Coronary artery (tissue), 2 donors: ENCODE results near the gene MEGF11.

ENCODE experiments used
- DNase-seq: peaks from one replicate; pipeline ENCODE4 v3.0.0-alpha.2; 2017; ENCODE audit warnings: low spot score
- H3K27ac ChIP-seq, 2 donors: fragments of 200-600 bp; sonication (generic); one replicate each; pipeline ENCODE4 v1.5.1; 2016 to 2019
- H3K4me3 ChIP-seq: fragments of 200-600 bp; sonication (generic); 2 replicates; pipeline ENCODE4 v1.5.1; 2016; ENCODE audit warnings: mild to moderate bottlenecking, moderate library complexity
- TF ChIP-seq, protein P1 (sequence below): fragments of 200-600 bp; sonication (generic); IDR thresholded peaks from one replicate; pipeline ENCODE4 v1.5.1; 2019; ENCODE audit warnings: antibody characterized with exemption

The MEGF11 gene

DNA sequence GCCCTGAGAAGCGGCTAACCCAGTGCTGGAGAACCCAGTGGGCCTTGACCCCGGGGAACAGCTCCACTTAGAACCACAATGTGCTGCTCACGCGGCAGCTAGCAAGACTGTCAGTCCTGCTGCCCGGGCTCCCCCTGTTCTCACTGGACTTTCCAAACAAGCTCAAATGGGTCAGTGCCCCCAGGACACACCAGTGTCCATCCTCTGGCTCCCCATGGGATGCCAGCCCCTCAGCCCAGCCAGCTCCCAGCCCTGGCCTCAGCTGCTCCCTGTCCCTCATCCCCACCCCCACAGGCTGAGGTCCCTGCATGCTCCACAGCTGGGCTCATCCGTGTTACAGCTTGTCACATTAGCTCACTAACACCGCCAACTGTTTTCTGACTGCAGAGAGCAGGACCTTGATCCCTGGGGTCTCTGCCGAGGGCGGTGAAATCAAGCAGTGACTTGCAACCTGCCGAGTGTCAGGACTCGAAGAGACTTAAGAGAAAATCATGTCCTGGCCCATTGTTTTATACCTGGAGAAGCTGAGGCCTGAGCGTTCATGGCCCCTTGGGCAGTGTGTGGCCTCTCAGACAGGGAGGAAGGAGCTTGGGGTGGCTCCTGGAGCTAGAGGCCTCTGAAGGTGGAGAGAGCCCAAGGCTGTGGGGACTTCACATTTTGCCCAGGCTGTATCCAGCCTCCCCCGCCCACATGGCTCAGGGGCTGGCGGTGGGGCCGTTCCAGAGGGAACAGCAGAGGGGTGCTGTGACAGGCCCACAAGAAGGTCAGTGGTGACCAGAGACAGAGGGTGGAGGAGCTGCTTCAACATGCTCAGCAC lies 157.5 kb downstream of the MEGF11 start:
- TF ChIP-seq, protein P1, sequence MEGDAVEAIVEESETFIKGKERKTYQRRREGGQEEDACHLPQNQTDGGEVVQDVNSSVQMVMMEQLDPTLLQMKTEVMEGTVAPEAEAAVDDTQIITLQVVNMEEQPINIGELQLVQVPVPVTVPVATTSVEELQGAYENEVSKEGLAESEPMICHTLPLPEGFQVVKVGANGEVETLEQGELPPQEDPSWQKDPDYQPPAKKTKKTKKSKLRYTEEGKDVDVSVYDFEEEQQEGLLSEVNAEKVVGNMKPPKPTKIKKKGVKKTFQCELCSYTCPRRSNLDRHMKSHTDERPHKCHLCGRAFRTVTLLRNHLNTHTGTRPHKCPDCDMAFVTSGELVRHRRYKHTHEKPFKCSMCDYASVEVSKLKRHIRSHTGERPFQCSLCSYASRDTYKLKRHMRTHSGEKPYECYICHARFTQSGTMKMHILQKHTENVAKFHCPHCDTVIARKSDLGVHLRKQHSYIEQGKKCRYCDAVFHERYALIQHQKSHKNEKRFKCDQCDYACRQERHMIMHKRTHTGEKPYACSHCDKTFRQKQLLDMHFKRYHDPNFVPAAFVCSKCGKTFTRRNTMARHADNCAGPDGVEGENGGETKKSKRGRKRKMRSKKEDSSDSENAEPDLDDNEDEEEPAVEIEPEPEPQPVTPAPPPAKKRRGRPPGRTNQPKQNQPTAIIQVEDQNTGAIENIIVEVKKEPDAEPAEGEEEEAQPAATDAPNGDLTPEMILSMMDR = no peak
- no peak for DNase-seq
- Histone ChIP-seq H3K4me3 (no peak overlapping the region), H3K27ac (no peak overlapping the region)

DNA sequence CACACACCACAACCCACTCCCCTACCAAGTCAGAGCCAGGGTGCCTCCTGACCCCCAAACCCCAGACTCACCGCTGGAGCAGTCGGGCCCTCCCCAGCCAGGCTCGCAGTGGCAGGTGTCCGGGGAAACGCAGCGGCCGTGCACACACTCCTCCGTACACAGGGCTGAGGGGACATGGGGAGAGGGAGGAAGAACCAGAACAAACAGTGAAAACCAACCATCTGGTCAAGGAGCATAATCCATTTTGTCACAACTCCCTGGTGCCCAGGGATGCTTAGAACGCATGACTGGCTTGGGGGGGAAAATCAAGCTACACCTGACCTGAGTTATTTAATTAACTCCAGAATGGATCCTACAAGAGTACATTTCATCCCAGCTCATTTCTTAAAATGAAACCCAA lies 159.2 kb downstream of the MEGF11 start:
- DNase-seq = no peak
- Histone ChIP-seq H3K4me3 (no peak overlapping the region), H3K27ac (no peak overlapping the region)
- TF ChIP-seq, protein P1 = no peak

DNA sequence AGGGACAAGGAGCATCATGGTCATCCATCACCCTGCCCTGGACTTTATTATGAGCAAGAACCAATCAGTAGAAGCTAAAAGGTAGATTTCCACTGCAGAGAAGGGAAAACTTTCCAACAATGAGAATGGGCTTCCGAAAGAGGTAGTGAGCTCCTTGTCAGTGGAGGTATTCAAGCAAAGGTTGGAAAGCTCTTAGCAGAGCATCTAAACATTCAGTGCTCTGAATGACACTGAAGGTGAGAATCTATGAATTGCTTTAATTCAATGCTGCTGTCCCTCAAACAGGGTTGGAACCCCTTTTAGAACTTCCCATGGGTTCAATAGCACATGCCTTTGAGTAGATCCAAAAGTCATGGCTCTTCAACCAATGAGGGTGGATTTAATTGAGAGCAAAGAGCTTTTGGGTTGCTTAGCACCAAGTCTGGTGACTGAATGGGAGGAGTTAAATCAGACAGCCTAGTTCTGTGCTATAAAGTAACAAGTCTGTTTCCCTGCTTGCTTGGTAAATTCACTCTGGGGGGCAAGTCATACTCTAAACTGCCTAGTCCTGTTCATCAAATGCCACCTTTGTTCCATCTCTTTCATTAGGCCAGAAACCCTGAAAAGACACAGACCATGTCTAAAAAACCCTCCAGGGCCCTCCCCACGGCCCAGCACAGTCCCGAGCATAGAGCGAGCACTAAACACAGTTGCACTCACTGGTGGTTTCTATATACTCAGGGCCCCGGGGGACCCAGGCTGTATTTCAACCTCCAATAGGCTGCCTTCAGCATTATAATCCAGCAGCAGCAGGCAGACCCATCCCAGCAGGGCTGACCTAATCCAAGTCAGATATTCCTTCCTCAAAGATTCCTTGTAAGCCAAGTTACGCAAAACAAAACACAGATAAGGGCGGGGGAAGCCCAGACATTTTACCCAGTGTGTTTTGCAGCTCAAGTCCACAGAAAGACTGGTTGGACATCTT lies 161.2 kb downstream of the MEGF11 start:
- Histone ChIP-seq H3K27ac (no peak overlapping the region), H3K4me3 (no peak overlapping the region)
- TF ChIP-seq, protein P1 = no peak
- DNase-seq = no peak

DNA sequence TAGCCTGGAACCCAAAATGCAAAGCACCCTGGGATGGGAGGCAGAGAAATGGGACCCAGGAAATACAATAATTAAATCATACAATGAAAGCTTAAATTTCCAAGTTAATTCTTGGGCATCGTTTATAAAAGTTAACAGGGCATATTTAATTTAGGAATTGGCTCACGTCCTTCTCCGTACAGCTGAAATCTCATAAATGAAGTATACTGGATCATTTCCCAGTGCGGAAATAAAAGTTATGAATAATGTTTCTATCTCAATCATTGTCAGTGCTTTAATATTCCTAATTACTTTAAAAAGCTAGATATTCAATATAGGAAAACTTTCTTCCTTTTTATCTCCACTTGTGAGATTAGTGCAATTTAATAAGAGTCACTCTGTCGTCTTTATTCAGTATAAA lies 164.0 kb downstream of the MEGF11 start:
- DNase-seq = no peak
- Histone ChIP-seq H3K4me3 (no peak overlapping the region), H3K27ac (no peak overlapping the region)
- TF ChIP-seq, protein P1 = no peak

DNA sequence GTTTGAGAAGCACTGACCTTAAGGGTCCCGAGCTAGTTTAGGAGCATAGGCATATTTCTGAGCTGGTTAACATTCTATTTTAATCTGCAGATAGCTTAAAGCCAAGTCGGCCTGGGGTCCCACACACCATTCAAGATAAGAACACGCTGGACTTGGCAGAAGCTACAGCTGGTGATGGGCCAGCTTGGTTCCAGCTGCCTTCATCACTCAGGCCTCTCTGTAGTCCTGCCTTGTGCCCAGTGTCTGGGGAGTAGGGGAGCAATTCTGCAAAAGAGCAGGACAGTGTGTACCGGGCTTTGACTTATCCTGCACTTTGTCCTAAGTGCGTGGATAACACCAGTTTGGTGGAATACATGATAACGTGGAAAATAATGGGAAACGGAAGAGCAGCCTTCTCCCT lies 164.5 kb downstream of the MEGF11 start:
- TF ChIP-seq, protein P1 = no peak
- DNase-seq = no peak
- Histone ChIP-seq H3K4me3 (no peak overlapping the region), H3K27ac (no peak overlapping the region)

DNA sequence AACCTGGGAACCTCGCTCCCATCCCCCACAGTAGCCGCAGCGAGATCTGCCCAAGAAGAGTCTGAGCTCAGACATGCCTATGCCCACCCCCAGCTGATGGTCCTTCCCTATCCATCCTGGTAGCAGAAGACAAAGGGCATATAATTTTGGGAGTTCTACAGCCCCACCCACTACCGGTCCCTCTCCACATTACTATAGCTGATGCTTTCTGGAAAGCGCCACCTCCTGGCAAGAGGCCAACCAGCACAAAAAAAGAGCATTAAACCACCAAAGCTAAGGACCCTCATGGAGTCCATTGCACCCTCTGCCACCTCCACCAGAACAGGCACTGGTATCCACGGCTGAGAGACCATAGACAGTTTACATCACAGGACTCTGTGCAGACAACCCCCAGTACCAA lies 168.4 kb downstream of the MEGF11 start:
- H3K27ac ChIP-seq = no peak overlapping the region
- no peak for DNase-seq
- H3K4me3 ChIP-seq = no peak overlapping the region
- TF ChIP-seq, protein P1 = no peak
